ENCODE data around the gene NDUFA11. TPM values are rescaled to one million over a fixed set of nuclear protein-coding genes. Genes with fewer than 3 reads are reported as not detected.

The NDUFA11 gene
- total RNA-seq, 1 experiment from 2014 or later, result 430 TPM

Other genes with a start within 250 kb of the NDUFA11 start
- gene MICOS13, start 223.3 kb downstream of the NDUFA11 start, total RNA-seq (2014; rRNA removed; shearing (Covaris generic)), result 36.5 and 74.5 TPM in 2 replicates
- 15.1 and 18.8 TPM in 2 replicates for gene HSD11B1L, start 222.8 kb downstream of the NDUFA11 start, total RNA-seq (2014; rRNA removed; shearing (Covaris generic))
- gene RPL36, start 213.5 kb downstream of the NDUFA11 start, total RNA-seq (2014; rRNA removed; shearing (Covaris generic)), result 758 and 1,281 TPM in 2 replicates
- 240 and 246 TPM in 2 replicates for gene LONP1, start 183.6 kb downstream of the NDUFA11 start, total RNA-seq (2014; rRNA removed; shearing (Covaris generic))
- gene CATSPERD, start 183.2 kb downstream of the NDUFA11 start, total RNA-seq (2014; rRNA removed; shearing (Covaris generic)), result not detected in 2 replicates
- gene PRR22, start 119.0 kb downstream of the NDUFA11 start, total RNA-seq (2014; rRNA removed; shearing (Covaris generic)), result 0.43 and 2.6 TPM in 2 replicates
- gene DUS3L, start 112.6 kb downstream of the NDUFA11 start, total RNA-seq (2014; rRNA removed; shearing (Covaris generic)), result 100 and 105 TPM in 2 replicates
- gene NRTN, start 98.7 kb downstream of the NDUFA11 start, total RNA-seq (2014; rRNA removed; shearing (Covaris generic)), result 8.3 and 14.0 TPM in 2 replicates
- gene FUT6, start 64.1 kb downstream of the NDUFA11 start, total RNA-seq (2014; rRNA removed; shearing (Covaris generic)), result not detected in 2 replicates
- not detected in 2 replicates for gene FUT3, start 52.3 kb downstream of the NDUFA11 start, total RNA-seq (2014; rRNA removed; shearing (Covaris generic))
- not detected in 2 replicates for gene FUT5, start 33.2 kb downstream of the NDUFA11 start, total RNA-seq (2014; rRNA removed; shearing (Covaris generic))
- 2.2 and 2.6 TPM in 2 replicates for gene VMAC, start 1.1 kb upstream of the NDUFA11 start, total RNA-seq (2014; rRNA removed; shearing (Covaris generic))
- gene CAPS, start 10.5 kb upstream of the NDUFA11 start, total RNA-seq (2014; rRNA removed; shearing (Covaris generic)), result 0.31 and 5.8 TPM in 2 replicates
- 55.2 and 71.9 TPM in 2 replicates for gene RANBP3, start 74.3 kb upstream of the NDUFA11 start, total RNA-seq (2014; rRNA removed; shearing (Covaris generic))
- gene RFX2, start 206.7 kb upstream of the NDUFA11 start, total RNA-seq (2014; rRNA removed; shearing (Covaris generic)), result 3.1 and 4.2 TPM in 2 replicates
- gene ACSBG2, start 231.9 kb upstream of the NDUFA11 start, total RNA-seq (2014; rRNA removed; shearing (Covaris generic)), result not detected in 2 replicates

All from G401 (cell line).